CD1c-positive myeloid dendritic cell (primary cell): ENCODE data around the gene DTX1.

Source experiments
- DNase-seq: peaks from one replicate; pipeline ENCODE4 v3.0.0-alpha.2; 2016; ENCODE audit errors: extremely low spot score

DTX1 gene

DNA sequence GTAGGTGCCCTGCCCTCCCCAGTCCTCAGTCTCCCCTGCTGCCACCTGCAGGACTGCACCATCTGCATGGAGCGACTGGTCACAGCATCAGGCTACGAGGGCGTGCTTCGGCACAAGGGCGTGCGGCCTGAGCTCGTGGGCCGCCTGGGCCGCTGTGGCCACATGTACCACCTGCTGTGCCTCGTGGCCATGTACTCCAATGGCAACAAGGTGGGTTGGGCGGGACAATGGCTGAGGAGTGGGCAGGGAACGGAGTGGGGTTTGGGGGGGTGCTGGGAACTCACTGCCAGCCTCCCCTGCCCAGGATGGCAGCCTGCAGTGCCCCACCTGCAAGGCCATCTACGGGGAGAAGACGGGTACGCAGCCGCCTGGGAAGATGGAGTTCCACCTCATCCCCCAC lies 38.2 kb downstream of the DTX1 start:
- DNase-seq = no peak

DNA sequence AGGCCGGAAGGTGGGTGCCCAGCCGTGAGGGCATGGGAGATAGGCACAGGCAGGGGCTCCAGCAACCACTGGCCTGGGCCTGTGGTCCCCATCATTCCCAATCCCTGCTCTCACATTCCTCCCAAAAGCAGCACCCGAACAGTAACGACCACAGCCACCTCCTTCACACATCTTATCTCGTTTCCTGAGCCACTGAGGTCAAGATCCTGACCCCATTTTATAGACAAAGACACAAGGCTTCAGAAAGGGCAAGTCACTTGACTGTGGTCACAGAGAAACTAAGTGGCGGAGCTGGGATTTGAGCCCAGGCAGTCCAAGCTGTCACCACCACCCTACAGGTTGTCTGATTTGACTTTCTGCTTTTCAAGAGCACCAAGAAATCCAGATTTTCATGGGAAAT lies 38.9 kb downstream of the DTX1 start:
- DNase-seq = no peak

DNA sequence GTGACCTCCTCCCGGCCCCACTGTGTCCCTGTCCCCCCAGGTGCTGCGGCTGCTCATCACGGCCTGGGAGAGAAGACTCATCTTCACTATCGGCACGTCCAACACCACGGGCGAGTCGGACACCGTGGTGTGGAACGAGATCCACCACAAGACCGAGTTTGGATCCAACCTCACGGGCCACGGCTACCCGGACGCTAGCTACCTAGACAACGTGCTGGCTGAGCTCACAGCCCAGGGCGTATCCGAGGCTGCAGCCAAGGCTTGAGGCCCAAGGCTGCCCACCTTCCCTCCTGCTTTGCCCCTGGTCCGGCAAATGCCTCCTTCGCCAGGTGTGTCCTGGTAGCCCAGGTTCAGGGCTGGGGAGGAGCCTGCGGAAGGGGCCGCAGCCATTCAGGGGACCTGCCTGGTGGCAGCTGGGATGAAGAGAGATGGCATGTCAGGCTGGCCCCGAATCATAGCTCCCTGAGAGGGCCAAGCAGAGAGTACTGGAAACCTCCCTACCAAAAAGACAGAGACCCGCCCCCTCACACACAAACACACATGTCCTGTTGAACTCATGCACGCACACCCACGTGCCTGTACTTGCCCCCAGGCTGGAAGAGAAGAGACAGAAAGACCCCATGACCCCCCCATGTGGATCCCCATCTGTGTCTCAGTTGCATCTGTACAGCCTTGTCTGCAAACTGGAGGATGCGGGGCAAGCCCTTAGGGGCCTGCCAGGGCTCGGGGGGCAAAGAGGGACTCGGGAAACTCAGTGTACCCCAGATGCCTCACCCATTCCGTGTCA lies 40.3 kb downstream of the DTX1 start:
- no peak for DNase-seq

DNA sequence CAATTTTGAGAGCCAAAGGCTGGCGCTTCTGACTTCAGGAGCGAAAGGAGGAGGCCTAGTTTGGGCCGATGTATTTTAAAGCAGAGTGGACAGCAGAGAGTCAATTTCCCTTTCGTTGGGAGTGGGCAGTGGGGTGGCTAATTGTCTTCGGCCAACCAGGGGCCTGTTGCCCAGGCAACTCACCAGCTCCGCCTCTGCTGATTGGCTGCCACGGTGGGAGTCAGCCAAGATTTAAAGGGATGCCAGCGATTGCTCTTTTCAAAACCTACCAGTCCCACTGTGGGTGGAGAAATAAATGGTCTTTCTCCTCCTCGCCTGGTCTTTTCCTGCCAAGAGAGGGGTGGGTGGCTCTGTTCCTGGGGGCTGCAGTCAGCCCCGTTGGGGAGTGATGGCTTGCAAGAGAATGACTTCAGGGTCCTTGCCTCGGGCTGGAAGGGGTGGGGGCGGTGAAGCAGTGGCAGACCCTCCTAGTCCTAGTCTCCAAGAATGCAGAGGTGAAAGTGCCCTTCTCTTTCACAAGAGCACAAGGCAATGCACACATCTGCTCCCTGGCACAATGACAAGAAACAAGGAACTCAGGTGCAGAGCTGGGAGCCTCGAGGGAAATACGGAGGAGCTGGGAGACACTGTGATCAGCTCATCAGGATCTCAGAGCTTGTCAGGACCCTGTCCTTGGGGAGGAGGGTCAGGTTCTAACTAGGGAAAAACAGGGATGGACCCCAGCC lies 41.3 kb downstream of the DTX1 start:
- no peak for DNase-seq

DNA sequence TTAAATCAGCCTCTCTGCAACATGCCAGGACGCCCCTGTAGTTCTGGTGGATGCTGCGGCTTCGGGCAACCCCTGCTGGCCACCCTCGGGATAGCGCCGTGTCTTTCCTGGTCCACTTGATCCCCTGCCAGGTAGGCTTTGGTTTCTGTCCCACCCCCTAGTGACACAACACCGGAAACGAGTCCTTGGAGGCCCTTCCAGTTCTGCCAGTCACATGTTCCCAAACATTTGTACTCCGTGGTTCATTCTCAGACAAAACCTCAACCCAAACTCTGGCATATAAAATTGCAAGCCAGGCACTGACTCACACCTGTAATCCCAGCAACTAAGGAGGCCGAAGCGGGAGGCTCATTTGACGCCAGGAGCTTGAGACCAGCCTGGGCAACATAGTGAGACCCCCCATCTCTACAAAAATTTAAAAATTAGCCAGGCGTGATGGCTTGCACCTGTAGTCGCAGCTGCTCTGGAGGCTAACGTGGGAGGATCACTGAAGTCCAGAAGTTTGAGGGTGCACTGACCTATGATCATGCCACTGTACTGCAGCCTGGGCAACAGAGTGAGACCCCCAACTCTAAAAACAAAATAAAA lies 42.0 kb downstream of the DTX1 start:
- DNase-seq = peak; percentile 58

DNA sequence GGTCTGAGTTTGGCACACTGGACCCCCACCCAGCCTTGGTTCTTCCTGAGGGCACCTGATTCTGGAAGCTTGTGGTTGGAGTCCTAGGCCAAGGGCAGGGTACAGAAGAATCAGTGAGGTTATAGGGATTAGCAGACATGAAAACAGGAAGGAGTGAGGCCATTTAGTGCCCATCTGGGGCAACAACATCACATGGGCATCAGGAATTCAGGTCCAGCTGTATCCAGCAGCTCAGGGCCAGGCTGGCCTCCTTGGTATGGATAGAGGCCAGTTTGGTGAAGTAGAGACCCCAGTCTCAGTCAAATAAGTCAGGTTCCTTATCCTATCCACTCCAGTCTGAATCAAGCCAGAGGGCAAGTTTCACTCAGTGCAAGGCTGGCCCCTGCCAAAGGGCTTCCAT lies 42.8 kb downstream of the DTX1 start:
- DNase-seq = no peak

DNA sequence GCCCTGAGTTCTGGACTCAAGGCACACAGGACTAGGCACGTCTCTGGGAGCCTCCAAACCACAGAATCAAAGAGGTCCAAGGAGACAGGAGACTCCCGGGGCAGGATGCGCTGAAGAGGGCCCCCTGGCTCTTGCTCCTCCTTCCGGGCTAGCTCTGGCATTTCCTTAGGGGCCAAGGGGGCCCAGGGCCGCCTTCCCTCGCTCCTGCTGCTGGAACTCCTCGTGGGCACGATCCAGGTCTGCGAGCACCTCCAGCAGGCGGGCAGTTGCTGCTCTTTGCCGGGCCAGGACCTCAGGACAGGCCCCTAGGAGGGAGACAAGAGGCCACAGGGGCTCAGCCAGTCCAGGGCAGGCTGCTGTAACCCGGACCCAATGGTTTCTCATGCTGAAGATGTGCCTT lies 43.2 kb downstream of the DTX1 start:
- DNase-seq = no peak

DNA sequence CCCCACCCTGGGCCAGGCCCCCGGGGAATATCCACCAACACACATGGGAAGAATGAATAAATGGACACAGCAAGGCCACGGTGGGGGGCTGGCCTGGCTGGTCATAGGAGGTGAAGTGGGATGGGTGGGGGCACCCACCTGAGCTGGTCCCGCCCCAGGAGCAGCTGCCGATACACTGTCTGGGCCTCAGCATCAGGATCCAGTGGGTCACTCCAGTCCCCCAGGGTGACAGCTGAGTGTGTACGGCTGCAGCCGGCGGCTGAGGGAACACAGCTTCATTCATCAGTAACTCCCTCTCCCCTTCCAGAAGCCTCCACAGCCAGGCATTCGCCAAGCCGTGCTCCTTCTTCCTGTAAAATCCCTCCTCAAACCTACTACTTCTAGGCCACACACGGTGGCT lies 45.2 kb downstream of the DTX1 start:
- no peak for DNase-seq

DNA sequence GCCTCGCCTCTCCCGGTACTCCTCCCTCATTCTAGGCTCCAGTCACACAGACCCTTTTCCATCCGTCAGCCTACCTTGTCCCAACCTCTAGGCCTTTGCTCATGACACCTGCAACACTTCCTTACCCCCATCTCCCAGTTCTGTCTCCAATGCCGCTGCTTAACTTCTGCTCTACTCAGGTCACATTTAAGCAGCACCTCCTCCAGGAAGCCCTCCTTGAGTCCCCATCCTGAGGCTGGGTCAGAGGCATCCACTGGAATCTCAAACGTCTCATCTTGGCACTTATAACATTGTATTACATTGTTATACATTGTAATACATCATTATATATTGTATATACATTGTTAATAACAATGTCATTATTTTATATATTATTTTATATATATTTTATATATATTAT lies 46.3 kb downstream of the DTX1 start:
- no peak for DNase-seq

DNA sequence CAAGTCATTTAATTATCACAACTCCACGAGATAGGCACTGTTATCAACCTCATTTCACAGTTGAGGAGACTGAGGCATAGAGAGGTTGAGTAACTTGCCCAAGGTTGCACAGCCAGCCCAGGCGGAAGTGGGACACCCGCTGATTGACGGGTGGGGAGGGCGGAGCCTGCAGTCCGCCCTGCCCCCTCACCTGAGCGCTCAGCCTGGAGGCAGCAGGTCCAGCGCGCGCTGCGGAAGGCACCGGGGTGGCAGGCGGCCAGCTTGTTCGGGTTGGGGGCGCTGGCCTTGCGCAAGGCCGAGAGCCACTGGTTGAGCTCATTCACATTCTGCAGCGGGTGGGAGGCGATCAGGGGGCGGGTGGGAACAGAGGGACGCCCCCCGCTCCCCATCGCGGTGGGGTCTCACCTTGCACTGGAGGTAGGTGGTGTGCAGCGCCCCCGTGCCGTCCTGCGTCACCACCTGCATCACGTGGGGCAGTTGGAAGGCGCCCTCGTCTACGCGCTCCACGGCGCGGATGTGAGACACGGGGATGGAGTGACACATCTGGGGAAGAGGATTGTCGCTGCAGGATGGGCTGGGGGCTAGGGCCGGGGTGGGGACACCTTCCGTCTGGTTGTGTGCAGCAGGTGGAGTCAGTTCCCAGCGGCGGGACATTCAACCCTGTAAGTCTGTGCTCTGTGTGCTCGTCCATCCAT lies 47.4 kb downstream of the DTX1 start:
- DNase-seq = peak; percentile 35

DNA sequence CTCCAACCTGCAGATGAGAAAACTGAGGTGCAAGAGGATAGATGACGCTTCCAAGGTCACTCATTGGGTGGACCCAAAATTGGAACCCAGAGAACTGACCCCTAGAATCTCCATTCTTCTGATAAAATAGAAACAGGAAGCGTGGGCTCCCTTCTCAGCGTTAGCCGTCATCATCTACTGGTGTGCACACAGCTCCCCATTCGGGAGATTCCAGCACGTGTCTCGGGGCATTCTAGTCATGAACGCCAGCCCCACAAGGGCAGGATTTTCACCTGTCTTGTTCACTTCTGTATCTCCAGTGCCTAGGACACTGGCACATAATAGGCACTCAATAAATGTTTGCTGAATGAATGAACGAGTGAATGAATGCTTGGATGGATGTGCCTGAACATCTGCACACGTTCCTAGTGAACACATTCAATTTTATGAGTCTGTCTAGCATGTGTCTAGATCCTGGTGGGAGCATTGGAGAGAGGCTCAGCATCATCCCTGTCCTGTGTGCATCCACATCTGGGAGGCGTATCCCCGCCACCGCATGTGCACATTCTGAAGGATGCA lies 48.5 kb downstream of the DTX1 start:
- no peak for DNase-seq

DNA sequence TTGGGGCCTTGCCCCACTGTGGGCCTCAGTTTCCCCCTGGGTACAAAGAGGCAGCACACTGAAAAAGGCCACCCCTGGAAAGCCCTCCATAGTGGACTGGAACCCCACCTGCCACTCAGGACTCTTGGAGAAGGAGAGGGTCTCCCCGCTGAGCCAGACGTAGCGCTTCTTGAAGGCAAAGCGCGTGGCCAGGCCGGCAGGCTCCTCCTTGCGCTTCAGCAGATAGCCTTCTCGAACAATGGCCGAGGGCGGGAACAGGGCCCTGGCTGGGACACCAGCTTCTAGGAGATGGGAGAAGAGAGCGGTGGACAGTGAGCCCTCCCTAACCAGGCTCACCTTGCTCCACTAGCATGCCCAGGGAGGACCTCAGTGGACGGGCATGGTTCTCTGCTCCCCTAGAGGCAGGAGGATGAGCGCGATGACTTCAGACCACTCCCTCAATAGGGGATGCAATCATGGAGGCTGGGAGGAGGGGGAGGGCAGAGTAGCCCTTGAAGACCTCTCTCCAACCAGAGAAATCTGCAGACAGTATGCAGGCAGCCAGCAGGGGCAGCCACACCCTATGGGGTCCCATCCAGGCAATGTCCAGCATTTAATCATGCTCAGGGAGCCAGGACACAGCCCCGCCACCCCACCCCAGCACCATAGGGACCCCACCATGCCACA lies 49.2 kb downstream of the DTX1 start:
- no peak for DNase-seq

DNA sequence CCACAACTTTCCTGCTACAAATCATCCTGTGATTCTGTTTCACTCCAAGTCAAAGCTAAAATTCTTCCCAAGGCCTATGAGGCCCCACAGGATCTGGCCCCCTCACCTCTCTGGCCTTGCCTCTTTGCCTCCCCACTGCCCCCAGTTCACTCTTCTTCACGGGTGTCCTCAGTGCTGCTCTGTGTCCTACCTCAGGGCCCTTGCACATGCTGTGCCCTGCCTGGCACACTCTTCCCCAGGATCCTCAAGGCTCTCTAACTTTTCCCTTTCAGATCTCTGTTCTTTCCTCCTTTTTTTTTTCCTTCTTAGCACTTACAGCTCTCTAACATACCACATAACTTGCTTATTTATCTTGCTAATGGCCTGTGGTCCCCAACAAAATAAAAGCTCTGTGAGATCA lies 49.8 kb downstream of the DTX1 start:
- no peak for DNase-seq

DNA sequence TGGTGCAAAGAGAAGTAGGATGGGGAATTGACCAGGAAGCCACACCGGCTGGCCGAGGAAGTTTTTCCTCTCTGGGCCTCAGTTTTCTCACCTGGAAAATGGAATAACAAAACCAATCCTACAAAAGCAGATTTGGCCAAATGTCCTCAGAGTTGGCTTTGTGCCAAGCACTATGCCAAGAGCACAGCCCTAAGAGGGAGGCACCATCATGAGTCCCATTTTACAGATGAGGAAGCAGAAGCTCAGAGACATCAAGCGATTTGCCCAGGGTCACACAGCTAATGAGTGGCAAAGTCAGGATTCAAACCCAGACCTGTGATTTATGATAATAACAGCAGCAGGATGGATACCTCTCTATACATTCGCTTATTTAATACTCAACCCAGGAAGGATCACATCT lies 51.8 kb downstream of the DTX1 start:
- no peak for DNase-seq

DNA sequence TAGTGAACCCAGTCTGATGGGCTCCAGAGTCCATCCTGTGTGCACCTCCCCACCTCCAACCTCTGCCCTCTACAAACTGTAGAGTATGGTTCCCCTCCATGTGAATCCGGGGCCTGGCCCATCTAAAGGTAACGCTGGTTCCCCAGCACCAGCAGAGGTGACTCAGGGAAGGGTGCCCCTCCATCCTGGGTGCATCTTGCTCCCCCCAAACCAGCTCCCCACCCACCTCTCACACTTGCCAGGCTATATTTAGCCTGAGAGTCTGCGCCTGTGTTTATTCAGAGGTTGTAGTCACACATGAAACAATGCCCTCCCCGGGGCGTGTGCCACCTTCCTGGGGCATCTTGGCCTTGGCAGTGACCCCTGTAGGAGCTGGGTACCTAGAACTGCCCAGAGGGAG lies 52.8 kb downstream of the DTX1 start:
- no peak for DNase-seq

DNA sequence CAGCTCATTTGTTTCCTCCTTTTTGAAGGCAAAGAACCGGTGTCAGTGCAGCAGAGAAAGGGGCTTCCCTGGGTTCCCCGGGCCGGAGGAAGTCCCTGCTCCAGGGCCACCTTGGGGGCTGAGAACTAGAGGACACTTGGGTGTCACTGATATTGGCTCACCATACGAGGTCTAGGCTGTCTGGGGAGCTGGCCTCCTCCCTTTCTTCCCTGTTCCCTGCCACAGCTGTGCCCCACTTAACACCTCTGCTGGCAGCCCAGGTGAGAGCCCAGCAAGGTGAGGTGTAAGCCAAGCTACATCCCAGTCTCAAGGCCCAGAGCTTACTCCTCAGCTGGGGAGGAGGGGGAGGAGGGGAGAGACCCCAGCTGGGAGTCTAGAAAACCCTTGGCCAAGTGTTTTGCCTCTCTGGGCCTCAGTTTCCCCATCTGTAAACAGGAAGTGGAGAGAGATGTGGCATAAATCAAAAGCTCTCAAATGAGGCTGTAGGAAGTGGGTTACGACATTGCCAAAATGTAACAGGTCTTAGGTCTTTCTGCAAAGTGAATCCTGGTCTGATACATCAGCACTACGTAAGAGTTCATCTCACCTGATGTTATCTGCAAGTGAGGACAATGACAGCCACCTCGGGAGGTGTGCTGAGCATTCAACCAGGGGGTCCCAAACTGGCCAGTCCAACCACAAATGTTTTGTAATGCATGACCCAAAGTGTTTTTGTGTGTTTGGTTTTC lies 53.5 kb downstream of the DTX1 start:
- no peak for DNase-seq

DNA sequence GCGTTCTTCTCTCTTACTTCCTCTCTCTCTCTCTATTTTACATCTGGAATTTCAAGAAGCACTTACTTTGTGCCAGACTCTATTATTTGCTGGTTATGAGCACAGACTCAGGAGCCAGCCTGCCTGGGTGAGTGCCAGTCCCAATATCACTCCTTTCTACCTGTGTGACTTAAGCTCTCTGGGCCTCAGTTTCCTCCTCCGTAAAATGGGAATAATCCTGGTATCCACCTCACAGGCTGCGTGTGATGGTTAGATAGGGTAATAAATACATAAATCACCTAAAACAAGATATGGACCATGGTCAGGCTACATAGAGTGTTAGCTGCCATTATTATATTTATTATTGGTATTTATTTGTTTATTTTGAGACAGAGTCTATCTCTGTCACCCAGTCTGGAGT lies 54.7 kb downstream of the DTX1 start:
- DNase-seq = no peak

DNA sequence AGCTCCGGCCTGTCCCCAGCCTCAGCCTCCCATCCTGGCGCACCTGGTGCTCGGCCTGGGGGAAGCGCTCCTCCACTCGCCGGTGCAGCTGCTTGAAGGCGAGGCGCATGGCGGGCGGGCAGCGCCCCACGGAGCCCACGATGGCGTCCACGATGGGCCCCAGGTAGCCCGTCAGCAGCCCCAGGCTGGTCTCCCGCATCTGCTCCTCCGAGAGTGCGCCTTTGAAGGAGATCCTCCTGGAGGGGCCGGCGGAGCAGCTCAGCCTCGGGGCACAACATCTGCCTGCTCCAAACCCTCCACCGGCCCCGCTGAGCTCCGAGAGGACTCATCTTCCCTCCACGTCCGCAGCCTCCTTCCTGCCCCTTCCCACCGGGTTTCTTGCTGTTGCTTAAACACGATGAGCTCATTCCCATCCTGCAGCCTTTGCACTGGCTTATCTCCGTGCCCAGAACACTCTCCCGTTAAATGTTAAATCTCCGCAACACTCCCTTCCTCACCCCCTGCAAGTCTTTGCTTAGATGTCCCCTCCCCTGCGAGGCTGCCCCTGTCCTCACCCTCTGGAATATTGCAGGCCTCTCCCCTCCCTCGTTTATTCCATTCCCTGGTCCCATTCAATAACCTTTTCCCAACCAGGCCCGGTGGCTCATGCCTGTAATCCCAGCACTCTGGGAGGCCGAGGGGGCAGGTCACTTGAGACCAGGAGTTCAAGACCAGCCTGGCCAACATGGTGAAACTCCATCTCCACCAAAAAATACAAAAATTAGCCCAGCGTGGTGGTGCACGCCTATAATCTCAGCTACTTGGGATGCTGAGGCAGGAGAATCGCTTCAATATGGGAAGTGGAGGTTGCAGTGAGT lies 55.7 kb downstream of the DTX1 start:
- DNase-seq = no peak

DNA sequence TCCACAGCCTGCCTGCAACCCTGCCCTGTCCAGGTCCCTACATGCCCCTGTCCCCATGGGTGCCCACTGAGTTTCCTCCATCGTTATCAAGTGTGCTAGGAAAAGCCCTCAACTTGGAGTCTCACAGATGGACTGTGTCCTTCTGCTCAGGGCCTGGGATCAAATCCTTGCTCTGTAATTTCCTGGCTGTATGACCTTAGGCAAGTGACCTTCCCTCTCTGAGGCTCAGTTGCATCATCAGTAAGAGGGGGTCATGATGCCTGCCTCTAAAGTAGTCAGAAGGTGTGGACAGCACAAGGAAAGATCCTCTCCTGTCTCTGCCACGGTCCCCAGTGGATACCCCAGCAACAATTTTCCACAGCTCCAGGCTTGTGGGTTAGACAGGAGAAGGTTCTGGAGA lies 56.9 kb downstream of the DTX1 start:
- no peak for DNase-seq
